ENCODE data around the gene RPL7L1.

Gene RPL7L1

DNA sequence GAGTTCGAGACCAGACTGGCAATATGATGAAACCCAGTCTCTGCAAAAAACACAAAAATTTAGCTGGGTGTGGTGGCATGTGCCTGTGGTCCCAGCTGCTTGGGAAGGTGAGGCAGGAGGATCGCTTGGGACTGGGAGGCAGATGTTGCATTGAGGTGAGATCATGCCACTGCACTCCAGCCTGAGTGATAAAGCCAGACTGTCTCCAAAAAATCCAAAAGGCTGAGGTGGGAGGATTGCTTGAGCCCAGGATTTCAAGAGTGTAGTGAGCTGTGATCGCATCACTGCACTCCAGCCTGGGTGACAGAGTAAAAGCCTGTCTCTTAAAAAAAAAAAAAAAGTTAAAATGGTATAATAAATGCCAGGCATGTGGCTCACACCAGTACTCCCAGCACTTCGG lies 35.1 kb downstream of the RPL7L1 start:
- ChIA-PET CTCF (interaction anchor here (1.0 to 4.9 kb wide), 3 partner anchors 13 to 228 kb away, joined by 3 to 16 read pairs (median 8); partner anchors contain the start of gene CNPY3), POLR2A (interaction anchor here (0.9 kb wide), 1 partner anchor 14 kb away, joined by 3 read pairs; the partner anchor contains the start of gene CNPY3)
- no peak for DNase-seq (ENCODE audit: extremely low spot score)
- TF ChIP-seq, protein P1, sequence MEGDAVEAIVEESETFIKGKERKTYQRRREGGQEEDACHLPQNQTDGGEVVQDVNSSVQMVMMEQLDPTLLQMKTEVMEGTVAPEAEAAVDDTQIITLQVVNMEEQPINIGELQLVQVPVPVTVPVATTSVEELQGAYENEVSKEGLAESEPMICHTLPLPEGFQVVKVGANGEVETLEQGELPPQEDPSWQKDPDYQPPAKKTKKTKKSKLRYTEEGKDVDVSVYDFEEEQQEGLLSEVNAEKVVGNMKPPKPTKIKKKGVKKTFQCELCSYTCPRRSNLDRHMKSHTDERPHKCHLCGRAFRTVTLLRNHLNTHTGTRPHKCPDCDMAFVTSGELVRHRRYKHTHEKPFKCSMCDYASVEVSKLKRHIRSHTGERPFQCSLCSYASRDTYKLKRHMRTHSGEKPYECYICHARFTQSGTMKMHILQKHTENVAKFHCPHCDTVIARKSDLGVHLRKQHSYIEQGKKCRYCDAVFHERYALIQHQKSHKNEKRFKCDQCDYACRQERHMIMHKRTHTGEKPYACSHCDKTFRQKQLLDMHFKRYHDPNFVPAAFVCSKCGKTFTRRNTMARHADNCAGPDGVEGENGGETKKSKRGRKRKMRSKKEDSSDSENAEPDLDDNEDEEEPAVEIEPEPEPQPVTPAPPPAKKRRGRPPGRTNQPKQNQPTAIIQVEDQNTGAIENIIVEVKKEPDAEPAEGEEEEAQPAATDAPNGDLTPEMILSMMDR (IDR thresholded peaks at IDR 0.05; ENCODE audit: control extremely low read depth, extremely low read depth, low read depth, missing control alignments) = no peak

DNA sequence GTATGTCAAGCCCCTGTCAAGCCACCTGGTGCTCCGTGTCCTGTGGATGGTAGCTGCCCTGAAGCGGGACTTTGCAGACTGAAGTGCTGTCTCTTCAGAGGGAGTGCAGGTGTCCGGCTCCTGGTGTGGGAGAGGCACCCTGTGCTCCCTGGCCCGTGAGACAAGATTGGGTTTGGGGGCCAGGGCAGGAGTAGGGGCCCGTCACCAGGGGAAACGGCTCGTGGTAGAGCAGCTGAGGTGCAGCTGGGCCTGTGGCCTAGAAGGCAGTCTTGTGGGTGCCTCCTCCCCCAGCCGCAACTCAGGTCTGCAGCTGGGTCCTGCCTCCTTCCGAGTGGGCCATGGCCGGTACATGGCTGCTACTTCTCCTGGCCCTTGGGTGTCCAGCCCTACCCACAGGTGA lies 36.3 kb downstream of the RPL7L1 start, which contains the start of gene PTCRA:
TSS of gene PTCRA (plus strand) at position 322 of the 400 bp plus-strand sequence. CDS start at position 339, 17 bp downstream.
- peak; percentile 31 for DNase-seq (ENCODE audit: extremely low spot score)
- ChIA-PET CTCF (interaction anchor here (1.3 to 1.9 kb wide), 3 partner anchors 9 to 254 kb away, joined by 3 to 10 read pairs (median 6); no protein-coding TSS in a partner anchor), POLR2A (no interaction called here)

GRCh38 chr6:42916288-42916687 lies 36.9 kb downstream of the RPL7L1 start:
- TF ChIP-seq, protein P1 (IDR thresholded peaks at IDR 0.05; ENCODE audit: control extremely low read depth, extremely low read depth, low read depth, missing control alignments) = no peak
- CTCF ChIA-PET = interaction anchor here (0.9 to 1.9 kb wide), 5 partner anchors 10 to 254 kb away, joined by 3 to 10 read pairs (median 4); no protein-coding TSS in a partner anchor
- POLR2A ChIA-PET = no interaction called here
- DNase-seq (ENCODE audit: extremely low spot score) = peak; percentile 7

More for the DNA sequence above, 36.3 kb downstream of the RPL7L1 start, which contains the start of gene PTCRA:
- TF ChIP-seq, protein P1 (IDR thresholded peaks at IDR 0.05; ENCODE audit: control extremely low read depth, extremely low read depth, low read depth, missing control alignments) = no peak

DNA sequence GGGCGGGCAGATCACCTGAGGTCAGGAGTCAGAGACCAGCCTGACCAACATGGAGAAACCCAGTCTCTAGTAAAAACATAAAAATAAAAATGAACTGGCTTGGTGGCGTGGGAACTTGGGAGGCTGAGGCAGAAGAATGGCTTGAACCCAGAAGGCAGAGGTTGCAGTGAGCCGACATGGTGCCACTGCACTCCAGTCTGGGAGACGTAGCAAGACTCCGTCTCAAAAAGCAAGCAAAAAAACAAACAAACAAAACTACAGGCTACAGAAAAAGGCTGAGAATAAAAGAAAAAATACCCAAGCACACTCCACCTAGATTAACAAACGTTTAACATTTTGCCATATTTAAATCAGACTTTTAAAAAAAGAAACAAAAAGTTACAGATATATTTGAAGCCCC lies 42.4 kb downstream of the RPL7L1 start:
- DNase-seq (ENCODE audit: extremely low spot score) = no peak
- POLR2A ChIA-PET = no interaction called here
- CTCF ChIA-PET = no interaction called here
- TF ChIP-seq, protein P1 (IDR thresholded peaks at IDR 0.05; ENCODE audit: control extremely low read depth, extremely low read depth, low read depth, missing control alignments) = no peak

DNA sequence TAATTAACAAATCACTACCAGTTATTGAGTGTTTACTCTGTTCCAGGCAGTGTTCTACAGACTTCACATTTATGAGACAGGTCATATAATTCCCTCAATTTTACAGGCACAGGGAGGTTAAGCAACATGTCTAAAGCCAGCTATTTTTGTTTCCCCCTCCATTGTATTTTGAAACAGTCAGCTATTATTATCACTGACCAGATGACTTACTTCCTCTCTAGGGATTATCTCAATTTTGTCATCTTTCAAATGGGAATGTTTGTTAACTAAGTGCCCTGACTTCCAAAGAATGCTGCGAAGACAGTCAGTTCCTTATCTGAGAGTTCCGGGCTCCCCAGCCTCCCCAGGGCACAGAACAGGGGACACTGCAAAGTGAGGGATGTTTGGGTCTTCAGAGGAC lies 44.2 kb downstream of the RPL7L1 start:
- no peak for DNase-seq (ENCODE audit: extremely low spot score)
- ChIA-PET CTCF (interaction anchor here (1.8 kb wide), 1 partner anchor 22 kb away, joined by 4 read pairs; no protein-coding TSS in a partner anchor), POLR2A (interaction anchor here (0.5 kb wide), 1 partner anchor 364 kb away, joined by 4 read pairs; no protein-coding TSS in a partner anchor)
- TF ChIP-seq, protein P1 (IDR thresholded peaks at IDR 0.05; ENCODE audit: control extremely low read depth, extremely low read depth, low read depth, missing control alignments) = no peak

GRCh38 chr6:42925248-42925857 lies 45.9 kb downstream of the RPL7L1 start:
- peak; percentile 24 for DNase-seq (ENCODE audit: extremely low spot score)
- ChIA-PET CTCF (no interaction called here), POLR2A (no interaction called here)
- TF ChIP-seq, protein P1 (IDR thresholded peaks at IDR 0.05; ENCODE audit: control extremely low read depth, extremely low read depth, low read depth, missing control alignments) = no peak
